Posterior cingulate gyrus (tissue), 11 donors: ENCODE measurements around the gene ZDHHC14.
"Not testable (repeated sequence)": the region's sequence is repeated elsewhere in the genome, so short reads cannot be mapped to it uniquely, and the experiment has no call there.

ENCODE experiments used
- DNase-seq, 10 donors: peaks; one replicate each; pipeline versions ENCODE4 v3.0.0 to v3.0.0-alpha.2; 2020 to 2021; ENCODE audit warnings: mixed read lengths in 3 of 10
- intact Hi-C: fragments of 100-400 bp; cut with DNase I; formaldehyde crosslinking; loops from one replicate; pipeline ENCODE4 v1.15.1; 2023

Gene ZDHHC14

GRCh38 chr6:157584036-157584435, 203.0 kb downstream of the ZDHHC14 start:
- DNase-seq = peak in 1 of 10 donors; percentile 65
- intact Hi-C loops = no loop called here

- intact Hi-C loops = no loop called here
- DNase-seq = peak in 1 of 10 donors; percentile 44
Observed at GRCh38 chr6:157585274-157586087, 204.5 kb downstream of the ZDHHC14 start.

GRCh38 chr6:157586088-157586414, 205.1 kb downstream of the ZDHHC14 start:
- no peak for DNase-seq
- intact Hi-C loops = no loop called here

GRCh38 chr6:157586476-157587126, 205.6 kb downstream of the ZDHHC14 start:
- intact Hi-C loops = no loop called here
- DNase-seq = peak in 1 of 10 donors; percentile 67

- peak in 1 of 10 donors; percentile 28 for DNase-seq
- intact Hi-C loops = no loop called here
Observed at GRCh38 chr6:157587127-157587926, 206.3 kb downstream of the ZDHHC14 start.

GRCh38 chr6:157590654-157591053, 209.7 kb downstream of the ZDHHC14 start:
- DNase-seq, intact Hi-C loops: not testable (repeated sequence)

GRCh38 chr6:157592541-157592940, 211.6 kb downstream of the ZDHHC14 start:
- DNase-seq = peak in 1 of 10 donors; percentile 78
- intact Hi-C loops = no loop called here

GRCh38 chr6:157592980-157593379, 212.0 kb downstream of the ZDHHC14 start:
- peak in 1 of 10 donors; percentile 70 for DNase-seq
- intact Hi-C loops = no loop called here

- DNase-seq = no peak
Observed at GRCh38 chr6:157593596-157593995, 212.6 kb downstream of the ZDHHC14 start.

GRCh38 chr6:157594292-157594691, 213.3 kb downstream of the ZDHHC14 start:
- intact Hi-C loops = no loop called here
- DNase-seq = no peak

More at GRCh38 chr6:157593596-157593995, 212.6 kb downstream of the ZDHHC14 start:
- intact Hi-C loops = no loop called here

GRCh38 chr6:157595768-157596167, 214.8 kb downstream of the ZDHHC14 start:
- intact Hi-C loops = no loop called here
- no peak for DNase-seq

- no peak for DNase-seq
- intact Hi-C loops = no loop called here
Observed at GRCh38 chr6:157596461-157596860, 215.5 kb downstream of the ZDHHC14 start.

GRCh38 chr6:157596886-157597285, 215.9 kb downstream of the ZDHHC14 start:
- intact Hi-C loops = no loop called here
- DNase-seq = no peak

GRCh38 chr6:157597461-157598312, 216.7 kb downstream of the ZDHHC14 start:
- peak in 5 of 10 donors; percentile 28 to 86 (median 52) for DNase-seq
- intact Hi-C loops = no loop called here

GRCh38 chr6:157599191-157599590, 218.2 kb downstream of the ZDHHC14 start:
- intact Hi-C loops = no loop called here
- DNase-seq = no peak

- DNase-seq = no peak
- intact Hi-C loops = no loop called here
Observed at GRCh38 chr6:157600807-157601206, 219.8 kb downstream of the ZDHHC14 start.

GRCh38 chr6:157602521-157603295, 221.7 kb downstream of the ZDHHC14 start:
- no peak for DNase-seq
- intact Hi-C loops = no loop called here

- intact Hi-C loops = no loop called here
- DNase-seq = no peak
Observed at GRCh38 chr6:157603314-157603940, 222.4 kb downstream of the ZDHHC14 start.

- no peak for DNase-seq
- intact Hi-C loops = no loop called here
Observed at GRCh38 chr6:157603971-157604370, 223.0 kb downstream of the ZDHHC14 start.
